Osteocyte (in vitro differentiated cells): Measurements from ENCODE around the gene MGAT3. TPM values are rescaled to one million over a fixed set of nuclear protein-coding genes. Genes with fewer than 3 reads are reported as not detected.
A peak's percentile ranks its signal among the peaks of the same experiment; 100 is the strongest.

Experiments used
- DNase-seq: peaks from one replicate; pipeline ENCODE4 v3.0.0; 2021; ENCODE audit warnings: mixed read lengths; ENCODE audit not compliant: unreplicated experiment; ENCODE audit errors: extremely low spot score
- H3K27ac Mint-ChIP-seq: one replicate; pipeline ENCODE4 v1.8.0; 2021; ENCODE audit warnings: mild to moderate bottlenecking, mixed read lengths; ENCODE audit not compliant: unreplicated experiment
- H3K27me3 Mint-ChIP-seq: one replicate; pipeline ENCODE4 v1.8.0; 2021; ENCODE audit warnings: mixed read lengths; ENCODE audit not compliant: unreplicated experiment
- H3K36me3 Mint-ChIP-seq: one replicate; pipeline ENCODE4 v1.8.0; 2021; ENCODE audit warnings: mixed read lengths; ENCODE audit not compliant: unreplicated experiment
- H3K4me1 Mint-ChIP-seq: one replicate; pipeline ENCODE4 v1.8.0; 2021; ENCODE audit warnings: mixed read lengths; ENCODE audit not compliant: unreplicated experiment
- H3K4me3 Mint-ChIP-seq: one replicate; pipeline ENCODE4 v1.8.0; 2021; ENCODE audit warnings: mild to moderate bottlenecking, moderate library complexity, mixed read lengths; ENCODE audit not compliant: unreplicated experiment
- H3K9me3 Mint-ChIP-seq: one replicate; pipeline ENCODE4 v1.8.0; 2021; ENCODE audit warnings: mixed read lengths; ENCODE audit not compliant: unreplicated experiment
- CTCF ChIP-seq: fragments of 200-600 bp; sonication (generic); IDR thresholded peaks from 2 replicates; pipeline ENCODE4 v1.5.0; 2021; ENCODE audit warnings: antibody characterized with exemption, mild to moderate bottlenecking, moderate library complexity
- total RNA-seq: library from RNA; stranded (reverse); gene quantifications from 2 replicates; pipeline ENCODE4 v1.2.1, GENCODE V29; 2021

The MGAT3 gene
- total RNA-seq, 1 donor from 2014 or later, result 10.9 TPM

GRCh38 chr22:39498368-39498767 is 41.6 kb downstream of the MGAT3 start:
- H3K27ac Mint-ChIP-seq, result no peak overlapping the region
- H3K4me3 Mint-ChIP-seq, result no peak overlapping the region
- no peaks in the 10 kb centered on the region for H3K9me3 Mint-ChIP-seq
- no peak for DNase-seq
- H3K36me3 Mint-ChIP-seq, result no peaks in the 10 kb centered on the region
- peaks cover 23% of the 10 kb centered on the region for H3K4me1 Mint-ChIP-seq
- TF ChIP-seq CTCF, result no peak
- no peaks in the 10 kb centered on the region for H3K27me3 Mint-ChIP-seq

GRCh38 chr22:39498802-39499201 is 42.0 kb downstream of the MGAT3 start:
- Mint-ChIP-seq H3K4me3 (no peak overlapping the region), H3K36me3 (no peaks in the 10 kb centered on the region), H3K4me1 (peaks cover 22% of the 10 kb centered on the region), H3K27me3 (no peaks in the 10 kb centered on the region), H3K27ac (no peak overlapping the region), H3K9me3 (no peaks in the 10 kb centered on the region)
- DNase-seq, result no peak
- no peak for TF ChIP-seq CTCF

- no peak overlapping the region for H3K4me3 Mint-ChIP-seq
- H3K27ac Mint-ChIP-seq, result no peak overlapping the region
- no peaks in the 10 kb centered on the region for H3K27me3 Mint-ChIP-seq
- TF ChIP-seq CTCF, result no peak
- peaks cover 6% of the 10 kb centered on the region for H3K36me3 Mint-ChIP-seq
- peaks cover 21% of the 10 kb centered on the region for H3K4me1 Mint-ChIP-seq
- no peaks in the 10 kb centered on the region for H3K9me3 Mint-ChIP-seq
- no peak for DNase-seq
These were observed 43.3 kb downstream of the MGAT3 start for GRCh38 chr22:39500101-39500500.

- TF ChIP-seq CTCF, result no peak
- Mint-ChIP-seq H3K4me3 (peak overlapping the region; percentile 99), H3K9me3 (no peaks in the 10 kb centered on the region), H3K36me3 (peaks cover 20% of the 10 kb centered on the region), H3K4me1 (peaks cover 19% of the 10 kb centered on the region), H3K27me3 (no peaks in the 10 kb centered on the region), H3K27ac (peak overlapping the region; percentile 86)
- DNase-seq, result no peak
These were observed 44.9 kb downstream of the MGAT3 start for GRCh38 chr22:39501644-39502108.

- DNase-seq, result peak; percentile 96
- Mint-ChIP-seq H3K36me3 (peaks cover 22% of the 10 kb centered on the region), H3K9me3 (no peaks in the 10 kb centered on the region), H3K4me1 (peaks cover 19% of the 10 kb centered on the region), H3K27ac (peak within 1 kb of the TSS; percentile 86), H3K27me3 (no peaks in the 10 kb centered on the region), H3K4me3 (peak within 1 kb of the TSS; percentile 99)
- peak; percentile 28 for TF ChIP-seq CTCF
These were observed 45.4 kb downstream of the MGAT3 start, which contains the start of gene MIEF1 for GRCh38 chr22:39502109-39502788. Gene MIEF1, plus strand, starts transcription at chr22:39502290. Its CDS starts 9,005 bp downstream, at chr22:39511295.
